ENCODE results near the gene CRYBG1.
"Not testable (repeated sequence)": the region's sequence is repeated elsewhere in the genome, so short reads cannot be mapped to it uniquely, and the experiment has no call there.

CRYBG1 gene

DNA sequence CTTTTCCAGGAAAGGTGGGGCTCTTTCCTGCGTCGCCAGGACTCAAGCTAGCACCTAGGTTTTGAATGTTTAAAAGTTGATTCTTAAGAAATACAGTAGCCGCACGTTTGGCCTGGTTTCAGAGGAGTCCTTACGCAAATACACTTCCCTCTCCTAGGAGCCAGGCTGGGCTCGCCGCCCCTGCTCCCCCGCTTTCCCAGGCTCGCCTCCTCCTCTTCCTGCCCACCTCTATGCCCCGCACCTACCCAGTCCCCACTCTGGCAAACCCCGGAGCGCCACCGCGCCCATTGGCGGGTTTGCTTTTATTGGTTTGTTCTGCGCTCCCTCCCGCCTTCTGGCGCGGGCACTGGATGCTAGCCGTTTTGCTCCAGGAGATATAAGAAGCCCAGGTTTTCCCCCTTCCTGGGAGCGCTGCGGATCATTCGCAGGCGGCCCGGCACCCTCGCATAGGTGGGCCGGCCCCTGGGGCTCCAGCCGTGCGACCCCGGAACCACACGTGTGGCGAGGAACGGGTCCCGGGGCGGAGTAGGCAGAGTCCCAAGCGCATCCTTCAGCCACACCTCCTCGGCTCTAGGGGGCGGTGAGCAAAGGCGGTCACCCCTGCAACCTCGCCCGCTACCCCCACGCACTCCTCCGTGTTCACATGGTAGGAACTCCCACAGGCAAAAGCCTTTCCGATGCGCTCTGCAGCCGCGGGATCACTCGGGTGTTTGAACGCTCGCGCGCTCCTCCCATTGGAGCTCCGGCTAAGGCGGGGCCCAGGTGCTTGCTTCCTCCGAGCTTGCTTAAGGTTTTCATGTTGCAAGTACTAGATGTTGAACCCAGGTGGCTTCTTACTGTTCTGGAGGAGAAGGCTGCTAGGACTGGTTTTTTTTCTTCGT is 149.8 kb downstream of the CRYBG1 start:
- peak; percentile 63 to 80 for DNase-seq

GRCh38 chr6:106511288-106512047 is 151.0 kb downstream of the CRYBG1 start:
- peak in 1 of 2 experiments; percentile 34 for DNase-seq

DNA sequence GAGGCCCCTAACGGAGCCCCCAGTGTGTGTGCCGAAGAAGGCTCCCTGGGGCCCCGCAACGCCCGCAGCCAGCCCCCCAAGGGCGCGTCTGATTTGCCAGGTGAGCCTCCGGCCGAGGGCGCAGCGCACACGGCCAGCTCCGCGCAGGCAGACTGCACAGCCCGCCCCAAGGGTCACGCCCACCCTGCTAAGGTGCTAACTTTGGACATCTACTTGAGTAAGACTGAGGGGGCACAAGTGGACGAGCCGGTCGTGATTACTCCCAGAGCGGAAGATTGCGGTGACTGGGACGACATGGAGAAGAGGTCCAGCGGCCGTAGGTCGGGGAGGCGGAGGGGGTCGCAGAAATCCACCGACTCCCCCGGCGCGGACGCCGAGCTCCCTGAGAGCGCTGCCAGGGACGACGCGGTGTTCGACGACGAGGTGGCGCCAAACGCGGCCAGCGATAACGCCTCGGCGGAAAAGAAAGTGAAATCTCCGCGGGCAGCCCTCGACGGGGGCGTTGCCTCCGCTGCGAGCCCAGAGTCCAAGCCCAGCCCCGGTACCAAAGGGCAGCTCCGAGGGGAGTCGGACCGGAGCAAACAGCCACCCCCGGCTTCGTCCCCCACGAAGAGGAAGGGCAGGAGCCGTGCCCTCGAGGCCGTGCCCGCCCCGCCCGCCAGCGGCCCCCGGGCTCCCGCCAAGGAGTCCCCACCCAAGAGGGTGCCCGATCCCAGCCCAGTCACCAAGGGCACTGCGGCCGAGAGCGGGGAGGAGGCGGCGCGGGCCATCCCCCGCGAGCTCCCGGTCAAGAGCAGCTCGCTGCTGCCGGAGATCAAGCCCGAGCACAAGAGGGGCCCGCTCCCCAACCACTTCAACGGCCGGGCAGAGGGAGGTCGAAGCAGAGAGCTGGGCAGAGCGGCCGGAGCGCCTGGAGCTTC is 151.8 kb downstream of the CRYBG1 start:
- peak; percentile 64 to 71 for DNase-seq

- no peak for DNase-seq
Measured at GRCh38 chr6:106512968-106513574, 152.6 kb downstream of the CRYBG1 start.

DNA sequence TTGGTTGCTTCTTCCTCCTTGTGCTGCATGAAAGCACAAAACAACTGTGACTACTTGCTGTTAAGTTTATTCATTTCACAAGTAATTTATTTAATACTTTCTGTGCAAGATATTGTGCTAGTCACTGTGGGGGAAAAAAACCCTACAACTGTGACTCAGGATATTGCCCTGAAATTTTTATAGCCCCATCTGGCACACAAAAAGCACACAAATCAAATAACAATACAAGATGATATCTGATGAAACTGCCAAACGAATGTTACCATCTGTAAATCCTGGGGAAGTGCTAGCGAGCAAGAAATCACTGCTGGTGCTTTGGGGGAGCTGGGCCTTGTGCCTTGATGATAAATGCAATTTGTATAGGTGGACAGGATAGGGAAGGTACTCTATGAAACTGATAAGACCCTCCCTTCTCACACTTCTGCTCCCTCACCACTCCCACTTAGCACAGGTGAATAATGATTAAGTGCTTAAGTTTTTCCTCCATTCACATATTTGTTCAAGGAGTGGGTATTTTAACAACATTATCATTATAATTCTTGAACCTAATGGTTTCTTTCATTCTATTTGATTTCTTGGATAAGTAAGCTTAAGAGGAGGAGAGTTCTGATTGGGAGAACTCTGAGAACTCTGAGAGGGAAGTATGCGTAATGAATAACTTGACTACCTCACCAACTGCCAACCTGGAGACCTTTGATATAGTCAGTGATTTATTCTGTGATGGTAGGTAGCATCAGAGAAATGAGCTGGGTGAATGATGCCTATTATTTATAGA is 153.5 kb downstream of the CRYBG1 start:
- no peak for DNase-seq

DNA sequence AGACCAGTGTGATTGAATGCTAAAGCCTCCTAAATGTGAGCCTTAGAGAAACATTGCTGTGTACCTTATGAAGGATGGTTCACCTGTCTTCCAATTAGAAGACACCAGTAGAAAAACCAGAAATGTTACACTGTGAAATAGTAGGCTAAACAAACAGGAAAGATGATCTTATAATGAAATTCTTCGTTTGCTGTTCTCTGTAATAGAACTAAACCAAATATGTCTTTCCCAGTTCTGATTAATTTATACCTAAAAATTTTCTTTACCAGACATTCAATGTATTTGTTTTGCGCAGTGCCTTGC is 154.0 kb downstream of the CRYBG1 start:
- DNase-seq: no peak

DNA sequence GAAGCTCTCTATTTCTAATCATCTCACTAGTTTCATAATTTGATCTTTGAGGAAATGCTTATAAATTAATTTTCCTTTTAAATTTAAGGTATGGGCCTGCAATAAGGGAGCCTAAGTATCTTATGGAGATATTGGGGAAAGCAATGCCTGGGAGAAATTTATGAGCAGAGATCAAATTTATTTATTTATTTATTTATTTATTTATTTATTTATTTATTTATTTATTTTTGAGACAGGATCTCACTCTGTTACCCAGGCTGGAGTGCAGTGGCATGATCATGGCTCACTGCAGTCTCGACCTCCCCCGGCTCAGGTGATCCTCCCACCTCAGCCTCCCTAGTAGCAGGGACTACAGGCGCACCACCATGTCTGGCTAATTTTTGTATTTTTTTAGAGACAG is 155.1 kb downstream of the CRYBG1 start:
- not testable (repeated sequence) for DNase-seq

GRCh38 chr6:106516616-106517015 is 156.1 kb downstream of the CRYBG1 start:
- no peak for DNase-seq

GRCh38 chr6:106517706-106518105 is 157.2 kb downstream of the CRYBG1 start:
- DNase-seq: no peak

DNA sequence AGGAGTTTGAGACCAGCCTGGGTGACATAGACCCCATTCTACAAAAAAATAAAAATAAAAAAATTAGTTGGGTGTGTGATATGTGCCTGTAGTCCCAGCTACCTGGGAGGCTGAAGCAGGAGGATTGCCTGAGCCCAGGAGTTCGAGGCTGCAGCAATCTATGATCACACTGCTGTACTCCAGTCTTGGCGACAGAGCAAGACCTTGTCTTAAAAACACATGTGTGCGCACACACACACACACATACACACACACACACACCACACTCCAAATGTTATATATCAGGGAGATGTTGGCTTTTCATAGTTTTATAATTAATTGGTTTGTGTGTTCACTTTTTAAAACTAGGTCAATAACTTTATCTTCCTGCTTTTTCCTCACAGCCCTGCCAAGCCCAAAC is 158.2 kb downstream of the CRYBG1 start:
- DNase-seq: no peak

GRCh38 chr6:106519460-106520394 is 159.2 kb downstream of the CRYBG1 start:
- peak; percentile 54 to 85 for DNase-seq

DNA sequence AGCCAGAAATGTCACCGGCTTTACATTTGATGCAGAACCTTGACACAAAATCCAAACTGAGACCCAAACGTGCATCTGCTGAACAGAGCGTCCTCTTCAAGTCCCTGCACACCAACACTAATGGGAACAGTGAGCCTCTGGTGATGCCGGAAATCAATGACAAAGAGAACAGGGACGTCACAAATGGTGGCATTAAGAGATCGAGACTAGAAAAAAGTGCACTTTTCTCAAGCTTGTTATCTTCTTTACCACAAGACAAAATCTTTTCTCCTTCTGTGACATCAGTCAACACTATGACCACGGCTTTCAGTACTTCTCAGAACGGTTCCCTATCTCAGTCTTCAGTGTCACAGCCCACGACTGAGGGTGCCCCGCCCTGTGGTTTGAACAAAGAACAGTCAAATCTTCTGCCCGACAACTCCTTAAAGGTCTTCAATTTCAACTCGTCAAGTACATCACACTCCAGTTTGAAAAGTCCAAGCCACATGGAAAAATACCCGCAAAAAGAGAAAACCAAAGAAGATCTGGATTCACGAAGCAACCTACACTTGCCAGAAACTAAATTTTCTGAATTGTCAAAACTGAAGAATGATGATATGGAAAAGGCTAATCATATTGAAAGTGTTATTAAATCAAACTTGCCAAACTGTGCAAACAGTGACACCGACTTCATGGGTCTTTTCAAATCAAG is 160.3 kb downstream of the CRYBG1 start:
- DNase-seq: peak; percentile 56 to 79

- no peak for DNase-seq
Measured at GRCh38 chr6:106522562-106523250, 162.2 kb downstream of the CRYBG1 start.

GRCh38 chr6:106525107-106525881 is 164.8 kb downstream of the CRYBG1 start:
- DNase-seq: no peak

- DNase-seq: no peak
Measured at GRCh38 chr6:106525882-106526275, 165.4 kb downstream of the CRYBG1 start.

DNA sequence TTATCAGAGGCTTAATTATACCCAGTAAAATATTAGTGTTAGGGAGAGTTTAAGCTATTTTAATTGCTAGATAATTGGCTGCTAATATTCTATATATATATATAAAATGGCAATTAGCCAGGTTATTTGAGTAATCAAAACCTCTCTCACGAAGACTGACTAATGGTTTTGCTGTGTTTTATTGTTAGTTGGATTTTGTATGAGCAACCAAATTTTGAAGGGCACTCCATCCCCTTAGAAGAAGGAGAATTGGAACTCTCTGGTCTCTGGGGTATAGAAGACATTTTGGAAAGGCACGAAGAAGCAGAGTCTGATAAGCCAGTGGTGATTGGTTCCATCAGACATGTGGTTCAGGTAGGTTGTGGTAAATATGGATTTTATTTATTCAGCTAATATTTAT is 166.6 kb downstream of the CRYBG1 start:
- DNase-seq: no peak

DNA sequence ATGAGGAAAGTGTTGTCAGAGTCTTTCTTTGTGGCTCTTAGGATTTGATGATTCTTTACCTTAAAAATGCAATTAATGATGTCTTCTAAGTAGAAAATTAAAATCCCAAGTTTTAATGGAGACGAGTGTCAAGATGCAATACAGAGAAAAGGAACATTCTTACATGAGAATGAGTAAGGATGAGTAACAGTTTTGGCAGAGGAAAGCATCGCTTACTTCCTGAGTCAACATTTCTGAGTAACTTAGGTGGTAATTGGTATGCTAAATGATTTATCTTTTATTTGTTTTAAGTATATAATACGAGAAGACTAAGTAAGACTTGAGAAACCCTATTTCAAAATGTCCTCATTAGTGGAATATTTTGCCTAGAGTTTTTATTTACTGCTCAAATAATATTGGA is 167.5 kb downstream of the CRYBG1 start:
- DNase-seq: no peak

- DNase-seq: no peak
Measured at GRCh38 chr6:106528521-106528920, 168.0 kb downstream of the CRYBG1 start.

GRCh38 chr6:106529438-106529837 is 168.9 kb downstream of the CRYBG1 start:
- DNase-seq: no peak

Measured in stimulated activated CD4-positive, alpha-beta T cell treated with anti-CD3 and anti-CD28 coated beads, Interleukin-4, amount 100 ng/mL, for 4 hours (primary cell).